ENCODE data around the gene MYO1B.

MYO1B gene

DNA sequence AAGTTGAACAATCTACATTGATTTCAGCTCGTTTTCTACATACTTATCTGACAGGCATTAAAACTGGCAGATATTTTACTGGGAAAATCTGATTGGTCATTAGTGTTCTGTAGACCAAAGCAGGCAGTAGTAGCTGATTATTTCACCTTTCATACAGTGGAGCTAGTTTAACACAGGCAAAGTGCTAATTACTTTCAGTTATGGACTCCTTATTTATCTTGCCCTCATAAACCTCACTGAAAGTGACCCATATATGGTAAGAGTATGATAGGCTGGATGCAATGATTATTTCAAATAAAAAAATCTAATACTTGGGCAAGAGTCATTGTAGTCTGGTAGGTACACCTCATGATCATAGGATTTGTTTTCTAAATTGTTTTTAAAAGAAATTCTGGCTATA lies 129.7 kb downstream of the MYO1B start:
- Histone ChIP-seq H3K27me3 (ENCODE audit: insufficient read depth, low read length) (no peaks in the 10 kb centered on the region), H3K9me3 (ENCODE audit: insufficient read depth, low read depth, low read length) (no peaks in the 10 kb centered on the region), H3K4me1 (ENCODE audit: insufficient read depth, low read length) (0 out of 2 replicates have a peak, but pooled peaks cover 5% of the 10 kb centered on the region), H3K4me3 (ENCODE audit: low read length) (no peak overlapping the region), H3K36me3 (ENCODE audit: insufficient read depth, low read depth, low read length) (peaks cover 40% of the 10 kb centered on the region), H3K27ac (ENCODE audit: low read length) (no peak overlapping the region), H3K9ac (ENCODE audit: low read depth, low read length) (no peak overlapping the region)

GRCh38 chr2:191376981-191377629 lies 131.9 kb downstream of the MYO1B start:
- Histone ChIP-seq H3K27me3 (ENCODE audit: insufficient read depth, low read length) (no peaks in the 10 kb centered on the region), H3K4me3 (ENCODE audit: low read length) (no peak overlapping the region), H3K4me1 (ENCODE audit: insufficient read depth, low read length) (0 out of 2 replicates have a peak, but pooled peaks cover 5% of the 10 kb centered on the region), H3K27ac (ENCODE audit: low read length) (no peak overlapping the region), H3K36me3 (ENCODE audit: insufficient read depth, low read depth, low read length) (peaks cover 37% of the 10 kb centered on the region), H3K9ac (ENCODE audit: low read depth, low read length) (no peak overlapping the region), H3K9me3 (ENCODE audit: insufficient read depth, low read depth, low read length) (no peaks in the 10 kb centered on the region)

DNA sequence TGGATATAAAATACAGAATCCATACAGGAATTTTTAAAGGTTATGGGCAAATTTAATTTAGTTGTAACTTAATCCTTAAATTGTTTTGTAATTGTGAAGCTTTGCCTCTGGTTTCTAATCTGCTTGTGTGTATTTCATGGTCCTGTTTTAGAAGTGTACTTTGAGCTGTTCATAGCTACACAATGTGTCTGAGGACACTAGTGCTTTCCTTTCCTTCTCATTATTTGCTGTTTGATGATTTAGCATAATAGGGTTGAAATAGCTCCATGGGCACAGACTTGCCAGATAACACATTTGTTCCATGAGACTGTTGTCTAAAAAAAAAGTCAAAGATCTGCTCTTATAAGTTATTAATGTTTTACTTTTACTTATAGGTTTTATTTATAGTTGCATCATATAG lies 134.2 kb downstream of the MYO1B start:
- H3K27ac ChIP-seq (ENCODE audit: low read length): no peak overlapping the region
- 0 out of 2 replicates have a peak, but pooled peaks cover 5% of the 10 kb centered on the region for H3K4me1 ChIP-seq (ENCODE audit: insufficient read depth, low read length)
- H3K36me3 ChIP-seq (ENCODE audit: insufficient read depth, low read depth, low read length): peaks cover 50% of the 10 kb centered on the region
- no peak overlapping the region for H3K9ac ChIP-seq (ENCODE audit: low read depth, low read length)
- H3K9me3 ChIP-seq (ENCODE audit: insufficient read depth, low read depth, low read length): no peaks in the 10 kb centered on the region
- H3K27me3 ChIP-seq (ENCODE audit: insufficient read depth, low read length): no peaks in the 10 kb centered on the region
- no peak overlapping the region for H3K4me3 ChIP-seq (ENCODE audit: low read length)

- Histone ChIP-seq H3K4me1 (ENCODE audit: insufficient read depth, low read length) (no peaks in the 10 kb centered on the region), H3K36me3 (ENCODE audit: insufficient read depth, low read depth, low read length) (peaks cover 75% of the 10 kb centered on the region), H3K9me3 (ENCODE audit: insufficient read depth, low read depth, low read length) (no peaks in the 10 kb centered on the region), H3K27ac (ENCODE audit: low read length) (no peak overlapping the region), H3K4me3 (ENCODE audit: low read length) (no peak overlapping the region), H3K9ac (ENCODE audit: low read depth, low read length) (no peak overlapping the region), H3K27me3 (ENCODE audit: insufficient read depth, low read length) (no peaks in the 10 kb centered on the region)
Observed at GRCh38 chr2:191382801-191383200, 137.6 kb downstream of the MYO1B start.

DNA sequence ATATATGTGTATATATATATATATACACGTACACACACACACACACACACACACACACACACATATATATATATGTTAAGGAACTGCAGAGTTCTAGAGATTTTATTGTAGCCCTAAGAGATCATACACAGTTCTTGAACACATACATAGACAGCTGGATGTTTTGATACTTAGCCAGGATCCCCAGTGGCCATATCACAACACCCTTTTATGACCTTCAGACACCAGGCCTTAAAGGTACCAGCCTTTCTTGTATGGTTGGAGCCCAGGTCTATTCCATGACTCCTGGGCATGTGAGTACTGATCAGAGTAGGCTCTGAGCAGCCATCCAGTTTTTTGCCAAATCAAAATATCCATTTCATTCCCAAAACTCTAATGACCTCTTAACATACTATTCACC lies 138.3 kb downstream of the MYO1B start:
- Histone ChIP-seq H3K9me3 (ENCODE audit: insufficient read depth, low read depth, low read length) (no peaks in the 10 kb centered on the region), H3K27me3 (ENCODE audit: insufficient read depth, low read length) (no peaks in the 10 kb centered on the region), H3K36me3 (ENCODE audit: insufficient read depth, low read depth, low read length) (peaks cover 81% of the 10 kb centered on the region), H3K9ac (ENCODE audit: low read depth, low read length) (no peak overlapping the region), H3K27ac (ENCODE audit: low read length) (no peak overlapping the region), H3K4me3 (ENCODE audit: low read length) (no peak overlapping the region), H3K4me1 (ENCODE audit: insufficient read depth, low read length) (no peaks in the 10 kb centered on the region)

DNA sequence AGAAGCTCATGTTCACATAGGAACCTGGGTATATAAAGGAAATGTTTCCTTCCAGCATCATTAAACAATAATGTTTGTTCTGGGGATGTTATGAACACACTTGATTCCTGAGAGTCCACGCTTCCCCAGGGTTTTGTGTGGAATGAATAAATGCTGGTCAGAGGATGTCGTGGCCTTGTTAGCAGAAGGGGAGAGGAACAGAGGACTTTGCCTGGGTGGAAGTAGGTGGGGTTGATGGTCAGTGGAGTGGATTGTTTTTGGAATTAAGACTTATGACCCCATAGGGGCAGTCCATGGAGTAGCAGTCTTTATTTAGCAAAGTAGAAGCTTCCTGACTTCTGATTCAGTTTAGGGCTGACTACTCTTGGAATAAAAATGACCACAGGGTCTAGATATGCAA lies 139.6 kb downstream of the MYO1B start:
- Histone ChIP-seq H3K4me3 (ENCODE audit: low read length) (no peak overlapping the region), H3K27me3 (ENCODE audit: insufficient read depth, low read length) (no peaks in the 10 kb centered on the region), H3K9ac (ENCODE audit: low read depth, low read length) (no peak overlapping the region), H3K27ac (ENCODE audit: low read length) (no peak overlapping the region), H3K36me3 (ENCODE audit: insufficient read depth, low read depth, low read length) (peaks cover 93% of the 10 kb centered on the region), H3K4me1 (ENCODE audit: insufficient read depth, low read length) (no peaks in the 10 kb centered on the region), H3K9me3 (ENCODE audit: insufficient read depth, low read depth, low read length) (no peaks in the 10 kb centered on the region)

- Histone ChIP-seq H3K4me3 (ENCODE audit: low read length) (no peak overlapping the region), H3K36me3 (ENCODE audit: insufficient read depth, low read depth, low read length) (peaks cover 93% of the 10 kb centered on the region), H3K9me3 (ENCODE audit: insufficient read depth, low read depth, low read length) (no peaks in the 10 kb centered on the region), H3K9ac (ENCODE audit: low read depth, low read length) (no peak overlapping the region), H3K27me3 (ENCODE audit: insufficient read depth, low read length) (no peaks in the 10 kb centered on the region), H3K27ac (ENCODE audit: low read length) (no peak overlapping the region), H3K4me1 (ENCODE audit: insufficient read depth, low read length) (no peaks in the 10 kb centered on the region)
Observed at GRCh38 chr2:191385416-191386160, 140.4 kb downstream of the MYO1B start.

GRCh38 chr2:191386938-191387536 lies 141.8 kb downstream of the MYO1B start:
- H3K27ac ChIP-seq (ENCODE audit: low read length): no peak overlapping the region
- no peak overlapping the region for H3K4me3 ChIP-seq (ENCODE audit: low read length)
- no peaks in the 10 kb centered on the region for H3K9me3 ChIP-seq (ENCODE audit: insufficient read depth, low read depth, low read length)
- H3K27me3 ChIP-seq (ENCODE audit: insufficient read depth, low read length): no peaks in the 10 kb centered on the region
- no peak overlapping the region for H3K9ac ChIP-seq (ENCODE audit: low read depth, low read length)
- peaks cover 96% of the 10 kb centered on the region for H3K36me3 ChIP-seq (ENCODE audit: insufficient read depth, low read depth, low read length)
- H3K4me1 ChIP-seq (ENCODE audit: insufficient read depth, low read length): no peaks in the 10 kb centered on the region

DNA sequence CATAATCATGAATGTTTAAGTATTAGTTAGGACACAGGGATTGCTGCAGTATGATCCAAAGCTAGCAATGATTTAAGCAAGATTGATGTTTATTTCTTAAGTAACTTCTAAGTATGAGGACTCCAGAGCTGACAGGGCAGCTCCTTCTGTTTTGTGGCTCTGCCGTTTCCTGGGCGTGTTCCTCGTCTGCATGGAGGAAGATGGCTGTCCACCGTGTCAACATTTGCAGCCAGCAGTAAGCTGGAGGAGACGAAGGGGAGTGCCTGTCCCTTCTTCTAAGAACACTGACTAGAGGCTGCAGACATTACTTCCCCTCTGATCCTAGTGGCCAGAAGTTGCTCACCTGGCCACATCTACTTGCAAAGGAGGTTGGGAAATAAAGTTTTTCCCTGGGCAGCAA lies 144.1 kb downstream of the MYO1B start:
- no peaks in the 10 kb centered on the region for H3K9me3 ChIP-seq (ENCODE audit: insufficient read depth, low read depth, low read length)
- H3K4me1 ChIP-seq (ENCODE audit: insufficient read depth, low read length): no peaks in the 10 kb centered on the region
- peaks cover 97% of the 10 kb centered on the region for H3K36me3 ChIP-seq (ENCODE audit: insufficient read depth, low read depth, low read length)
- H3K9ac ChIP-seq (ENCODE audit: low read depth, low read length): no peak overlapping the region
- no peaks in the 10 kb centered on the region for H3K27me3 ChIP-seq (ENCODE audit: insufficient read depth, low read length)
- no peak overlapping the region for H3K27ac ChIP-seq (ENCODE audit: low read length)
- no peak overlapping the region for H3K4me3 ChIP-seq (ENCODE audit: low read length)

DNA sequence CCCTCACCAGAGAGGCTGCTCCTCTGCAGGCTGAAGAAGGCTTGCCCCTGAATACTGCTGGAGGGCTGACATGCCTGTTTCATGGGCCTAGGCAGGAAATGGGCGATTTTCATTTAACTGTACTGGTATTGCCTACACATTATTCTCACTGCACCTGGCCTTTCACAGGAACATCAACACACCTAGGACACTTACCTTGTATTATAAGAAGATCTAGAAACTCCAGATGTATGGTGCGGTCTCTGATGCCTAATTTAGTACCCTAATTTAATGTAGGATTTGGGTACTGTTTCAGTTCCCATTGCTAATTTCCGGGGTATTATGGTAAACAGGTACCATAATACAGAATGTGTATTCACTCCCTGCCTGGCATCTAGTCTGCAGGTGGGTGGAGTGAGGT lies 146.0 kb downstream of the MYO1B start:
- no peak overlapping the region for H3K4me3 ChIP-seq (ENCODE audit: low read length)
- peaks cover 97% of the 10 kb centered on the region for H3K36me3 ChIP-seq (ENCODE audit: insufficient read depth, low read depth, low read length)
- no peaks in the 10 kb centered on the region for H3K27me3 ChIP-seq (ENCODE audit: insufficient read depth, low read length)
- H3K4me1 ChIP-seq (ENCODE audit: insufficient read depth, low read length): no peaks in the 10 kb centered on the region
- H3K9ac ChIP-seq (ENCODE audit: low read depth, low read length): no peak overlapping the region
- H3K27ac ChIP-seq (ENCODE audit: low read length): no peak overlapping the region
- no peaks in the 10 kb centered on the region for H3K9me3 ChIP-seq (ENCODE audit: insufficient read depth, low read depth, low read length)

DNA sequence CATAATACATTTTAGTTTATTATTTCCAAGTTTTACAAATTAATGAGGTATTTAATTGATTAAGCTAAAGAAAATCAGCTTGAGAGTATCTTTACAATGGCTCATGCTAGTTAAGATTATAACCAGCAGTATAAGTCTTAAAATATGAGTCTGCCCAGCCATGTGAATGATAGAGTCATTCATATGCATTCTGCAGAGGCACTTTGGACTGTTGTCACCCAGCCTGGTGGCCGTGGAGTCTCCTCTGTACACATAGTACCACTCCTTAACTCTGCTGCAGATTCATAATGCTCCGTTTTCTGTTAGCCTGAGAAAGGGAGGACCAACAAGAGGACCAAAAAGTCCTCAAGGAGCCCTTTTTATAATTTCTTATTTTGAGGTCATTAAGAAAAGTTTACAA lies 148.8 kb downstream of the MYO1B start:
- Histone ChIP-seq H3K36me3 (ENCODE audit: insufficient read depth, low read depth, low read length) (peaks cover 78% of the 10 kb centered on the region), H3K9ac (ENCODE audit: low read depth, low read length) (no peak overlapping the region), H3K27ac (ENCODE audit: low read length) (no peak overlapping the region), H3K4me1 (ENCODE audit: insufficient read depth, low read length) (no peaks in the 10 kb centered on the region), H3K27me3 (ENCODE audit: insufficient read depth, low read length) (no peaks in the 10 kb centered on the region), H3K9me3 (ENCODE audit: insufficient read depth, low read depth, low read length) (0 out of 2 replicates have a peak, but pooled peaks cover 3% of the 10 kb centered on the region), H3K4me3 (ENCODE audit: low read length) (no peak overlapping the region)

GRCh38 chr2:191396794-191397193 lies 151.6 kb downstream of the MYO1B start:
- 0 out of 2 replicates have a peak, but pooled peaks cover 3% of the 10 kb centered on the region for H3K9me3 ChIP-seq (ENCODE audit: insufficient read depth, low read depth, low read length)
- H3K4me1 ChIP-seq (ENCODE audit: insufficient read depth, low read length): peaks cover 16% of the 10 kb centered on the region
- no peaks in the 10 kb centered on the region for H3K27me3 ChIP-seq (ENCODE audit: insufficient read depth, low read length)
- H3K27ac ChIP-seq (ENCODE audit: low read length): no peak overlapping the region
- H3K9ac ChIP-seq (ENCODE audit: low read depth, low read length): no peak overlapping the region
- peaks cover 77% of the 10 kb centered on the region for H3K36me3 ChIP-seq (ENCODE audit: insufficient read depth, low read depth, low read length)
- H3K4me3 ChIP-seq (ENCODE audit: low read length): no peak overlapping the region
